Parietal lobe (tissue), 2 donors: ENCODE measurements around the gene FAXDC2. TPM values are rescaled to one million over a fixed set of nuclear protein-coding genes. Genes with fewer than 3 reads are reported as not detected.

ENCODE experiments used
- small RNA-seq: library from RNA; depleted of rRNA; stranded (forward); fragments of <200 nt; gene quantifications from one replicate; pipeline ENCODE3, GENCODE V24; 2014; ENCODE audit warnings: low replicate concordance
- total RNA-seq: library from RNA; depleted of rRNA; stranded (reverse); fragments of >200 nt; gene quantifications from one replicate; pipeline ENCODE4 v1.2.3, GENCODE V29; 2014

Gene FAXDC2, protein sequence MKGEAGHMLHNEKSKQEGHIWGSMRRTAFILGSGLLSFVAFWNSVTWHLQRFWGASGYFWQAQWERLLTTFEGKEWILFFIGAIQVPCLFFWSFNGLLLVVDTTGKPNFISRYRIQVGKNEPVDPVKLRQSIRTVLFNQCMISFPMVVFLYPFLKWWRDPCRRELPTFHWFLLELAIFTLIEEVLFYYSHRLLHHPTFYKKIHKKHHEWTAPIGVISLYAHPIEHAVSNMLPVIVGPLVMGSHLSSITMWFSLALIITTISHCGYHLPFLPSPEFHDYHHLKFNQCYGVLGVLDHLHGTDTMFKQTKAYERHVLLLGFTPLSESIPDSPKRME
- 14.7 TPM for total RNA-seq

GRCh38 chr5:154850255-154851062 lies at the start of gene FAXDC2:
TSS of gene FAXDC2 (minus strand) at chr5:154850603. CDS start at chr5:154838178, 12,425 bp downstream.

GRCh38 chr5:154858297-154858971 lies 8.0 kb upstream of the FAXDC2 start, which contains the start of gene CNOT8:
TSS of gene CNOT8 (plus strand) at chr5:154858627. CDS start at chr5:154863279, 4,652 bp downstream.

Small RNA genes within 50 kb of the gene (small RNA-seq; reads per million reads assigned to genes)
- gene MIR378H = not detected

Other genes starting within 250 kb of the FAXDC2 start
- gene LARP1, start 95.2 kb downstream of the FAXDC2 start, total RNA-seq = 63.2 TPM
- 106 TPM for gene CNOT8, start 8.0 kb upstream of the FAXDC2 start, total RNA-seq
- gene GEMIN5, start 87.6 kb upstream of the FAXDC2 start, total RNA-seq = 25.4 TPM
- 19.4 TPM for gene MRPL22, start 90.5 kb upstream of the FAXDC2 start, total RNA-seq
- gene KIF4B, start 163.2 kb upstream of the FAXDC2 start, total RNA-seq = 0.63 TPM